NCI-H1417 (cell line): ENCODE results near the gene SPZ1.
A peak's percentile ranks its signal among the peaks of the same experiment; 100 is the strongest.
"Not testable (repeated sequence)": the region's sequence is repeated elsewhere in the genome, so short reads cannot be mapped to it uniquely, and the experiment has no call there.

Experiments
- DNase-seq, 3 experiments: peaks; one replicate each; lab custom pipeline; 2025; lab: John Stamatoyannopoulos, UW

Gene SPZ1

DNA sequence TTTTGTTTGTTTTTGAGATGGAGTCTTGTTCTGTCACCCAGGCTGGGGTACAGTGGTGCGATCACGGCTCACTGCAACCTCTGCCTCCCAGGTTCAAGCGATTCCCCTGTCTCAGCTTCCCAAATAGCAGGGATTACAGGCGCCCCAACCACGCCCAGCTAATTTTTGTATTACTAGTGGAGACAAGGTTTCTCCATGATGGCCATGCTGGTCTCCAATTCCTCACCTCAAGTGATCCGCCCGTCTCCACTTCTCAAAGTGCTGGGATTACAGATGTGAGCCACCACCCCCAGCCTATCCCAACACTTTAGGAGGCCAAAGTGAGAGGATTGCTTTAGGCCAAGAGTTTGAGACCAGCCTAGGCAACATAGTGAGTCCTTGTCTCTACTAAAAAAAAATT, 19.3 kb downstream of the SPZ1 start:
- no peak for DNase-seq

DNA sequence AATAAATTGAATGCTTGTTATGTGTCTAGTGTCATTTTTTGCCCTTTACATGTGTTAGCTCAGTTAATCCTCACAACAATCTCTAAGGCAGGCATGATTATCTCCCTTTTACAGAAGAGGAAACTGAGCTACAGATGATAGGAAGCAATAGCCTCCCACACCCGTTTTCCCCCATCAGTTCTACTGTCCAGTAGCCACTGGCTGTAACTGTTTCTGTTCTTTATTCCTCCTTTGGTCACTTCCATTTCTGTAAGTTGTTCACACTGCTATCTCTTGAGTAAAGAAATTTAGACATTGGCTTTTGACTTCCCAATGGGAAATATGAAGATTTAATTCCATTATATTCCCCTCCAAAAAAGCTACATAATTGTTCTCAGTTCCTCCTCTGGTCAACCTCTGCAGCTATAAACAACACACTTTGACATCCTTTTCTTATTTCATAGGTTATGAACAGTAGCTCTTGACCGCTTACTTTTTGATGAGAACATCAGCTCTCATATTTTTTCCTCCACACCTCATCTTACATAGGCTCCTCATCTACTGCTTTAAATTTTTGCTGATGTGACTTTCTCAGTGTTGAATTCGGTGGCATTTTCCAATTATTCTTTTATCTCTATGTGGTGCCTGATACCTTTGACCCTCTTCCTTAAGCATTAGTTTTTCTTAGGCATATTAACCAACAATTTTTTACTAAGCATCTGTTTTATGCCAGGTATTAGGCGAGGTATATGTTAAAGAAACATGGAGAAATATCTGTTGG, 21.4 kb downstream of the SPZ1 start:
- DNase-seq = no peak

DNA sequence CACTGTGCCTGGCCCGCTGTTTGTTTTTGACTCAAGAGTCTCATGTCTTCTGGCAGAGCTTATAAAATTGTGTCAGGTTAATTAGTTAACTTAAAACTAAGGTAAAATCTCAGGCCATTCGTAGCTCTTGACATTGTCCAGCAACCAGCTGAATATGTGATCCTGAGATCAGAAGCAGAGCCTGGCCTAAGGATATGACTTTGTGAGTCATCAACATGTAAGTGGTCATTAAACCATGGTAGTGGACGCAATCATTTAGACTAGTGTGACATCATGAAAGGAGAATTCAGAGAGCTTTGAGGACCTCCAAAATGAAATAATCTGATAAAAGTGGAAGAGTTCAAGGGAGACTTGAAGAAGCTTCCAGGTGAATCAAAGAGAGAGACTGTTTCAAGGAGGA, 23.3 kb downstream of the SPZ1 start:
- DNase-seq = no peak

DNA sequence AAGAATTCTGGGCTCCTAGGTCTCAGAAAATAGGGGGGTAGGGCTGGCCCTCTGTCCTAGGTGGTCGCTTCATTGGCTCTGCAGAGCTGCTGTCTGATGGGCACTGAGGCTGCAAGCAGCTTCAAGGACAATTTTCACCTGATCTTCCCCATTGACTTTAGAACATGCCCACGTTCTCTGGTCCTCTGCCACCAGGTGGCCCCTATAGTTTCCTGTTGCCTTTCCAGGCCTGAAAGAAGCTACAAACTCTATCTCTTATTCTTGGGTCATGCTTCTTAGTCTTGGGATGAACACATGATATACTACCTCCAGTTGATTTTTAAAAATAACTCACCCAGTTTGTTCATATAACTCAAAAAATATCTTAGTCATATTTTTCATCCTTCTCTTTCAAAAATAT, 26.3 kb downstream of the SPZ1 start:
- DNase-seq = peak in 2 of 3 experiments; percentile 9 to 56

DNA sequence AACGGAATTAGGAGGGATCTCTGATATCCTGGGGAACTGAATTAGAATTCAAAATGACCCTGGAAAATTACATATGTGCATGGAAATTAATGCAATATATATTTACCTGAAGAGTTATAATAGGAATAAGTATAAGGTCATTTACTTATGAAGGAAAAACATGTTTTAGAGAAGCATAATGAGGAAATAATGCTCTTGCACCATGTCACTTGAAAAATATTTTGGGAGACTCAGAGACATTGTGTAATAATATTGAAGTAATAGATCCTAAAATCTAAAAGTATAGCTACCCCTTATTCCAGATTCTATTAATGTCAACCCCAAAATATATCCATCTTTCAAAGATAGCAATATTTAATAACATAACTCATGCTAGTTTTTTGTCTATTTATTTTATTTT, 28.4 kb downstream of the SPZ1 start:
- no peak for DNase-seq

DNA sequence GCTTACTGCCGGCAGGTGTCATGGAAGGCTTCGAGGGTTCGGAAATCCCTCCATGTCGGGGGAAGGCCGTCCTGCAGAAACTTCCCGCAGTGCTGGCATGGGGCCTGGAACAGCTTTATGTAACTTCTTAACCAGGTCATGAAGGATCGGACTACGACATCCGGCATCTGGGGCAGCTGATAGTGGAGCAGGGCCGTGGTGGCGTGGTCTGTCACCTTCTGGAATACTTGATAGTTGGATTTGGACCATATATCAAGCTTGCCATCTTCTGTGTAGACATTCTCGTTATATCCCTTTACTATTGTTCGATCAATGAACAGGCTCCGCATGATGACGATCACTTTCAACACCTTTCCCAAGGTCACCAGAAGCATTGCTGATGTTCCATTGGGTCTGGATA, 31.2 kb downstream of the SPZ1 start:
- not testable (repeated sequence) for DNase-seq

DNA sequence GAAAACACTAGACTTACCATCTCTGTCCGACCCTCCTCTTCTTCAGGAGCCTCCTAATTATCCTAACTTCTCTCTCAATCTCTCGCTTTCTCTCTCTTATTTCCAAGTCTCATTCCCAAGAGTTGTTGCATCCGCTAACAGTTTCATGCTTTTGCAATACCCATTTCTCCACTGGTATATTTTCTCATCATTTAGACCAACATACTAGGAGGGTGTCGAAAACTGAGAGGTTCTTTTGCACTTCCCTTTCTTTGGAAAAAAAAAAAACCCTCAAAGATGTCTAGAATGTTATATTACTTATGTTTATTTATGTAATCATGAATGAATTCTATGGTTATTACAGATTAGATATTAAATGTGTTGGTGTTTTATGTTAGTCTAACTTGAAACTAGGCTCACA, 35.9 kb downstream of the SPZ1 start:
- DNase-seq = no peak

DNA sequence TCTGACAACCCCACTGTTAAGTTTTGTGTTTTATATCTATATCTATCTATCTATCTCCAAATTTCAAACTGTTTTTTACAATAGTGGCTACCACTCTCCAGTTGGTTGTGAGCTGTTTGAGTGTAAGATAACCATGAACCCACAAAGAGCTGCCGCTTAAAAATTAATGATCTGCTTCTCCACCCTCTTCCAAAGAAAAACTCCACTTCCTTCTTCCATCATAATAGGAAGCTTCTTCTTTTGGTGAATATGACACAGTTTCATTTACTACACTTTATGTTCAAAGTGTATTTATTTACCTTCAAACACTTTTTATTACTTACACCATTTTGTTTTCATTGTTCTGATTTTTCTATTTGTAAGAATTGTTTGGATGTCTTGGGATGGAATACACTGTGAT, 37.9 kb downstream of the SPZ1 start:
- DNase-seq = no peak

DNA sequence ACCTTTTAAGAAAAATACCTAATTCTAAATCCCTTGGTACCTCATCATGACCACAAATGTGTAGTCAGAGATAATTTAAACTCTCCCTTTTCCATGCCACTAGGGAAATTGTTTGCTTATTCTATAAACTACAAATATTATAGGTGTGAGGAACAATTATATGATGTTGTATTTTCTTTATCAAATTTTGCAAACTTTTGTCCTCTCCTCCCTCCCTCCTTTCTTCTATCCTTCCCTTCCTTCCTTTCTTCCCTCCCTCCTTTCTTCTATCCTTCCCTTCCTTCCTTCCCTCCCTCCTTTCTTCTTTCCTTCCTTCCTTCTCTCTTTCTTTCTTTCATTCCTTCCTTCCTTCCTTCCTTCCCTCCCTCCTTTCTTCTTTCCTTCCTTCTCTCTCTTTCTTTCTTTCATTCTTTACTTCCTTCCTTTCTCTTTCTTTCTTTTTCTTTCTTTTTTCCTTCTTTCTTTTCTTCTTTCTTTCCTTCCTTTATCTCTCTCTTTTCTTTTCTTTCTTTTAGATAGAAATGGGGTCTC, 41.2 kb downstream of the SPZ1 start:
- no peak for DNase-seq

DNA sequence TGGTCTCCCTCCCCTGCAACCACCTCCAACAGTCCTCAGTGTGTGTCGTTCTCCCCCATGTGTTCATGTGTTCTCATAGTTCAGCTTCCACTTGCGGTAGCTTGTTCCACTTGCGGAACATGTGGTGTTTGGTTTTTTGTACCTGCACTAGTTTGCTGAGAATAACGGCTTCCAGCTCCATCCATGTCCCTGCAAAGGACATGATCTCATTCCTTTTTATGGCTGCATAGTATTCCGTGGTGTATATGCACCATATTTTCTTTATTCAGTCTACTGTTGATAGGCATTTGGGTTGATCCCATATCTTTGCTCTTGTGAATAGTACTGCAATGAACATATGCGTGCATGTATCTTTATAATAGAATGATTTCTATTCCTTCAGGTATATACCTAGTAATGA, 45.1 kb downstream of the SPZ1 start:
- no peak for DNase-seq

DNA sequence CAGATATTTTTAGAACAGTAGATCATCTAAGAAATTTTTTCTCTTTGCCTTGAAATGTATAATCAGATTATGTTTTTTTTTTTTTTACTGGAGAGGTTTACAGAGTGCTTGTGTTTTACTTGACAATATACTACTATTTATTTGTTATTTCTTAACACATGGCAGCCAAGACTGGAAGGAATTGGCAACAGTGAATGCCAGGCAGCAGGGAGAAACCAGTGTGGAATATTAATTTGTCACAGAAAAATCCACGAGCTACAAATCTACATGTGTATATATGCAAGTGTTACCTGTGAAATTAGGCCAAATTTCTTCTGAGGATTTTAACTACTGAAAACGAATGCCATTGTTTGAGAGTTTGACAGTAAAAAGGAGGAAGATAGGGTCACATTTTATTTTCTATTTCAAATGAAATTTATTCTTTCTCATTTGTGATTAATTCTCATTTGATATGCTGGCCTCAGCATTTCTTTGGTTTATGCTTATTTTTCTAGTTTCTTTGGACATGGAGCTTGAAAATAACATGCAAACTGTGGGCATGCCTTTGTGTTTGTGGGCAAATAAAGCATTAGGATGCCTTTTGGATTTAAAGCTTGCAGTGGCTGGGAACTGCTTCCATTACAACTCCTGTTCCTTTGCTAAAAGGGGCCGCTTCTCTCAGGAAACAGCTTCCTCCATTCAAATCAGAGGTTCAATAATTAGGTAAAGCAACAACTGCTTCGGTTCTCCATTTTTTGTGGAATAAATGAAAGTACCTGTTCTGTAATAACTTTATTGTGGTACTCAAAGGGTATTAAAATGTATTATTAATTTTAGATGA, 49.1 kb downstream of the SPZ1 start:
- peak in 1 of 3 experiments; percentile 74 for DNase-seq

DNA sequence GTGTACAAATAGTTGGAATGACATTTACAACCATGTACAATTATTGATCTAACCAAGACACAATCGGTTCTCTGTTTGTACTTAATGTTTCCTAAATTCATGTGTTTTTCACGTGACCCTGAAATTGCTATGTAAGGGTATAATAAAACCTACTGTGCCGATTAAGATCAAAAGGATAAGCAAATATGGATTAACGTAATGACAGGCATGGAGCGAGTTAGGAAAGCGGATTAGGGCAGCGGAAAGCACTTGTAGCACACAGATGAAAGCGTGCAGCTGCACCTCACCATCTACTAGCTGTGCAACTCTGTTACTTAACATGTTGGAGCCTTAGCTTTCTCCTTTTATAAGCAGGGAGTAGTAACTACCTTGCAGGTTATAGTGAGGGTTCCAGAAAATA, 49.7 kb downstream of the SPZ1 start:
- peak in 2 of 3 experiments; percentile 18 to 85 for DNase-seq

DNA sequence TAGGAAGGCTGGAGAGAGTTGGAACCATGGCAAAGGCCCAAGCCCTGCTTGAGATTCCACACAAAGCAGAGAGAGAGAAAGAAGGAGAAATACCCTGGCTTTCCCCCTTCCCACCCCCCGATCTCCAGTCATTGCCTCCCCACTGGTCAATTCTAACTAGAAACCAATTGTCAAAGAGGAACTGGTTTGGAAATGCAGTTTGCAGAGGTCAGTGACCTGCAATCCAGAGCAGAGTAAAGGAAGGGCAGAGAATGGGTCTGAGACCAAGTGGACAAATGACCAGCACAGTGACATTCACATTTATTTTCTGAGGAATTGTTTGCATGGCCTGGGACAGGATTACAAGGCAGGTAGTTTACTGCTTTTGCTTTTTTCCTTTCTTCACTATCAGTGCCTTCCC, 50.6 kb downstream of the SPZ1 start:
- no peak for DNase-seq
